C1 segment of cervical spinal cord (tissue), 14 donors: ENCODE data around the gene BAG5.

Source experiments
- DNase-seq, 14 donors: peaks; one replicate each; lab custom pipeline; 2025; lab: John Stamatoyannopoulos, UW

BAG5 gene

GRCh38 chr14:103563844-103564505 is 1.5 kb upstream of the BAG5 start:
- DNase-seq = no peak

- no peak for DNase-seq
Measured at GRCh38 chr14:103563226-103563620, 766 bp upstream of the BAG5 start.

GRCh38 chr14:103562179-103562428 is 353 bp downstream of the BAG5 start:
- no peak for DNase-seq

- DNase-seq = no peak
Measured at GRCh38 chr14:103561381-103562178, 877 bp downstream of the BAG5 start.

- no peak for DNase-seq
Measured at GRCh38 chr14:103560691-103561090, 1.8 kb downstream of the BAG5 start.

GRCh38 chr14:103559766-103560165 is 2.7 kb downstream of the BAG5 start:
- DNase-seq = no peak

- DNase-seq = no peak
Measured at GRCh38 chr14:103558071-103558882, 4.2 kb downstream of the BAG5 start.

- no peak for DNase-seq
Measured at GRCh38 chr14:103556946-103557758, 5.3 kb downstream of the BAG5 start.

GRCh38 chr14:103555559-103556337 is 6.7 kb downstream of the BAG5 start:
- no peak for DNase-seq

GRCh38 chr14:103552846-103553210 is 9.6 kb downstream of the BAG5 start:
- no peak for DNase-seq

- peak in 1 of 14 donors; percentile 61 for DNase-seq
Measured at GRCh38 chr14:103552011-103552845, 10.2 kb downstream of the BAG5 start.

- peak in 6 of 14 donors; percentile 22 to 66 (median 56) for DNase-seq
Measured at GRCh38 chr14:103551338-103551762, 11.1 kb downstream of the BAG5 start.

GRCh38 chr14:103550451-103551337 is 11.8 kb downstream of the BAG5 start:
- DNase-seq = peak in 6 of 14 donors; percentile 32 to 71 (median 67)

GRCh38 chr14:103549361-103550311 is 12.8 kb downstream of the BAG5 start:
- peak in 12 of 14 donors; percentile 56 to 91 (median 78) for DNase-seq

- DNase-seq = peak in 7 of 14 donors; percentile 38 to 74 (median 69)
Measured at GRCh38 chr14:103548463-103549351, 13.8 kb downstream of the BAG5 start.

- no peak for DNase-seq
Measured at GRCh38 chr14:103547941-103548462, 14.5 kb downstream of the BAG5 start.
